Thymus (tissue), 11 donors: ENCODE measurements around the gene CNOT6. TPM values are rescaled to one million over a fixed set of nuclear protein-coding genes. Genes with fewer than 3 reads are reported as not detected.

Experiments used
- DNase-seq, 9 donors: peaks; one replicate each; pipeline ENCODE4 v3.0.0-alpha.2; 2013; ENCODE audit warnings: low spot score in 9 of 9, low read depth in 6 of 9, missing footprints in 1 of 9
- H3K27ac ChIP-seq, 2 donors: one replicate each; pipeline ENCODE4 v1.5.1; 2013; ENCODE audit warnings: control low read depth in 1 of 2, low read depth in 1 of 2, low read length in 1 of 2, mild to moderate bottlenecking in 1 of 2, moderate library complexity in 1 of 2
- H3K27me3 ChIP-seq, 2 donors: one replicate each; pipeline ENCODE4 v1.5.1; 2013; ENCODE audit warnings: low read length in 1 of 2; ENCODE audit not compliant: control insufficient read depth in 2 of 2, insufficient read depth in 1 of 2
- H3K36me3 ChIP-seq, 2 donors: one replicate each; pipeline ENCODE4 v1.5.1; 2013; ENCODE audit warnings: low read length in 1 of 2, mild to moderate bottlenecking in 1 of 2, moderate library complexity in 1 of 2; ENCODE audit not compliant: control insufficient read depth in 2 of 2, insufficient read depth in 2 of 2
- H3K4me1 ChIP-seq, 2 donors: one replicate each; pipeline ENCODE4 v1.5.1; 2013; ENCODE audit warnings: low read length in 2 of 2; ENCODE audit not compliant: control insufficient read depth in 2 of 2, insufficient read depth in 2 of 2
- H3K4me3 ChIP-seq, 2 donors: one replicate each; pipeline ENCODE4 v1.5.1; 2013; ENCODE audit warnings: low read length in 2 of 2, control low read depth in 1 of 2, mild to moderate bottlenecking in 1 of 2
- H3K9me3 ChIP-seq, 2 donors: one replicate each; pipeline ENCODE4 v1.5.1; 2013; ENCODE audit warnings: low read length in 1 of 2, mild to moderate bottlenecking in 1 of 2; ENCODE audit not compliant: control insufficient read depth in 2 of 2, insufficient read depth in 1 of 2
- WGBS: extraction: QIAGEN DNeasy Blood & Tissue Kit; methylation state at CpG from one replicate; pipeline ENCODE4 v1.1.7; 2013; 5-methylcytosine and 5-hydroxymethylcytosine counted together
- polyA plus RNA-seq: library from polyadenylated mRNA; stranded (reverse); fragments of 200-250 nt; gene quantifications from one replicate; pipeline ENCODE4 v1.2.3, GENCODE V29; 2013
- total RNA-seq: library from RNA; stranded (reverse); fragments of 120-200 nt; gene quantifications from one replicate; pipeline ENCODE4 v1.2.4, GENCODE V29; 2013
- donor health status: healthy.

Gene CNOT6
- total and polyA plus RNA-seq, 2 donors: 12.5 to 14.2 TPM

- H3K4me3 ChIP-seq: no peak overlapping the region
- H3K4me1 ChIP-seq: peaks cover 3 to 16% of the 10 kb centered on the region in 2 donors
- DNase-seq: no peak
- over 99% methylated on average over 11 of the region's 11 CpGs for WGBS
- peaks cover 24 to 46% of the 10 kb centered on the region in 2 donors for H3K36me3 ChIP-seq
- H3K9me3 ChIP-seq: no peaks in the 10 kb centered on the region
- no peaks in the 10 kb centered on the region for H3K27me3 ChIP-seq
- no peak overlapping the region for H3K27ac ChIP-seq
These were observed 64.1 kb downstream of the CNOT6 start for GRCh38 chr5:180558232-180558631.

GRCh38 chr5:180563994-180564393 lies 69.8 kb downstream of the CNOT6 start:
- peak in 3 of 9 donors; percentile 26 to 38 (median 32) for DNase-seq
- Histone ChIP-seq H3K4me3 (no peak overlapping the region), H3K27ac (peak overlapping the region in 1 of 2 donors; percentile 15), H3K4me1 (peaks cover 3 to 24% of the 10 kb centered on the region in 2 donors), H3K9me3 (no peaks in the 10 kb centered on the region), H3K36me3 (peaks cover 26 to 52% of the 10 kb centered on the region in 2 donors), H3K27me3 (no peaks in the 10 kb centered on the region)
- 42% methylated on average over 3 of the region's 3 CpGs for WGBS

GRCh38 chr5:180568914-180569313 lies 74.7 kb downstream of the CNOT6 start:
- no peak overlapping the region for H3K4me3 ChIP-seq
- no peaks in the 10 kb centered on the region for H3K9me3 ChIP-seq
- H3K27me3 ChIP-seq: no peaks in the 10 kb centered on the region
- no peak overlapping the region for H3K27ac ChIP-seq
- H3K36me3 ChIP-seq: peaks cover 45 to 80% of the 10 kb centered on the region in 2 donors
- no peak for DNase-seq
- 74% methylated on average over 8 of the region's 8 CpGs for WGBS
- peaks cover 0 to 2% of the 10 kb centered on the region in 2 donors for H3K4me1 ChIP-seq

GRCh38 chr5:180575571-180575970 lies 81.4 kb downstream of the CNOT6 start:
- H3K27ac ChIP-seq: no peak overlapping the region
- no peaks in the 10 kb centered on the region for H3K4me1 ChIP-seq
- peaks cover 31 to 42% of the 10 kb centered on the region in 2 donors for H3K36me3 ChIP-seq
- peaks cover 0 to 3% of the 10 kb centered on the region in 2 donors for H3K9me3 ChIP-seq
- WGBS: 96% methylated on average over 2 of the region's 2 CpGs
- H3K4me3 ChIP-seq: no peak overlapping the region
- H3K27me3 ChIP-seq: no peaks in the 10 kb centered on the region
- no peak for DNase-seq

- Histone ChIP-seq H3K4me1 (no peaks in the 10 kb centered on the region), H3K27ac (no peak overlapping the region), H3K27me3 (no peaks in the 10 kb centered on the region), H3K36me3 (peaks cover 4 to 5% of the 10 kb centered on the region in 2 donors), H3K4me3 (no peak overlapping the region), H3K9me3 (peaks cover 0 to 3% of the 10 kb centered on the region in 2 donors)
- 96% methylated on average over 6 of the region's 6 CpGs for WGBS
- DNase-seq: no peak
These were observed 86.5 kb downstream of the CNOT6 start for GRCh38 chr5:180580681-180581080.

- no peak for DNase-seq
- 78% methylated on average over 2 of the region's 2 CpGs for WGBS
- Histone ChIP-seq H3K27me3 (peaks cover 2 to 11% of the 10 kb centered on the region in 2 donors), H3K4me1 (no peaks in the 10 kb centered on the region), H3K27ac (no peak overlapping the region), H3K36me3 (no peaks in the 10 kb centered on the region), H3K9me3 (peaks cover 0 to 3% of the 10 kb centered on the region in 2 donors), H3K4me3 (no peak overlapping the region)
These were observed 89.6 kb downstream of the CNOT6 start for GRCh38 chr5:180583738-180584137.

- no peaks in the 10 kb centered on the region for H3K36me3 ChIP-seq
- peaks cover 26 to 35% of the 10 kb centered on the region in 2 donors for H3K27me3 ChIP-seq
- H3K4me1 ChIP-seq: peaks cover 2 to 12% of the 10 kb centered on the region in 2 donors
- H3K4me3 ChIP-seq: no peak overlapping the region
- no peak for DNase-seq
- no peak overlapping the region for H3K27ac ChIP-seq
- H3K9me3 ChIP-seq: no peaks in the 10 kb centered on the region
- 91% methylated on average over 3 of the region's 3 CpGs for WGBS
These were observed 92.0 kb downstream of the CNOT6 start for GRCh38 chr5:180586204-180586603.

- WGBS: 96% methylated on average over 10 of the region's 10 CpGs
- DNase-seq: no peak
- Histone ChIP-seq H3K9me3 (no peaks in the 10 kb centered on the region), H3K27me3 (peaks cover 32 to 42% of the 10 kb centered on the region in 2 donors), H3K4me1 (peaks cover 2 to 12% of the 10 kb centered on the region in 2 donors), H3K36me3 (no peaks in the 10 kb centered on the region), H3K4me3 (no peak overlapping the region), H3K27ac (no peak overlapping the region)
These were observed 92.7 kb downstream of the CNOT6 start for GRCh38 chr5:180586870-180587269.

- H3K27ac ChIP-seq: no peak overlapping the region
- no peaks in the 10 kb centered on the region for H3K36me3 ChIP-seq
- H3K4me3 ChIP-seq: peak overlapping the region; percentile 13 to 14
- peak in 1 of 9 donors; percentile 25 for DNase-seq
- peaks cover 39 to 62% of the 10 kb centered on the region in 2 donors for H3K27me3 ChIP-seq
- H3K4me1 ChIP-seq: peaks cover 2 to 12% of the 10 kb centered on the region in 2 donors
- H3K9me3 ChIP-seq: no peaks in the 10 kb centered on the region
- WGBS: 3% methylated on average over 44 of the region's 44 CpGs
These were observed 95.8 kb downstream of the CNOT6 start for GRCh38 chr5:180589771-180590542.
